K562 (cell line): Measurements from ENCODE around the gene STK11. TPM values are rescaled to one million over a fixed set of nuclear protein-coding genes. Genes with fewer than 3 reads are reported as not detected.

Experiments used
- ATF1 ChIP-seq, 2 experiments: fragments of 450-650 bp in 1 of 2; IDR thresholded peaks; 2 replicates each; pipeline ENCODE4 v1.6.1; 2016; ENCODE audit warnings: missing compliant biosample characterization in 1 of 2, missing genetic modification characterization in 1 of 2
- ATF7 ChIP-seq: fragments of 450-650 bp; IDR thresholded peaks from 2 replicates; pipeline ENCODE4 v1.7.1; 2014; ENCODE audit warnings: mild to moderate bottlenecking, moderate library complexity
- BHLHE40 ChIP-seq: IDR thresholded peaks from 2 replicates; pipeline ENCODE4 v1.6.1; 2011; ENCODE audit warnings: low read length, improper control_type of control experiment
- BRD9 ChIP-seq: fragments of 450-650 bp; IDR thresholded peaks from 2 replicates; pipeline ENCODE4 v1.6.1; 2018; ENCODE audit warnings: low read depth; ENCODE audit not compliant: partially characterized antibody
- CCNT2 ChIP-seq: IDR thresholded peaks from 2 replicates; pipeline ENCODE4 v1.6.1; 2011; ENCODE audit warnings: borderline replicate concordance, low read depth, mild to moderate bottlenecking, moderate library complexity, mixed read lengths, low read length; ENCODE audit not compliant: insufficient read length; ENCODE audit errors: extremely low read depth
- CREB1 ChIP-seq, 2 experiments: sonication (generic) in 1 of 2; formaldehyde crosslinking in 1 of 2; IDR thresholded peaks; 2 replicates each; pipeline versions ENCODE4 v1.6.1 to v1.8.0; 2012 to 2022; ENCODE audit warnings: inconsistent platforms in 1 of 2, mild to moderate bottlenecking in 1 of 2, missing genetic modification reagents in 1 of 2, moderate library complexity in 1 of 2
- CSDE1 ChIP-seq, 2 experiments: fragments of 450-650 bp; IDR thresholded peaks; 2 replicates each; pipeline ENCODE4 v1.6.1; 2016; ENCODE audit warnings: mild to moderate bottlenecking in 1 of 2
- CTBP1 ChIP-seq: fragments of 450-650 bp; IDR thresholded peaks from 2 replicates; pipeline ENCODE4 v1.6.1; 2016; ENCODE audit warnings: borderline replicate concordance
- DPF2 ChIP-seq: fragments of 450-650 bp; IDR thresholded peaks from 2 replicates; pipeline ENCODE4 v1.6.1; 2016
- FOSL1 ChIP-seq: fragments of 200-800 bp; sonication (Bioruptor generic); conservative IDR thresholded peaks from 2 replicates; pipeline ENCODE4 v1.6.1; 2016; ENCODE audit warnings: missing genetic modification characterization, missing compliant biosample characterization
- FOXJ2 ChIP-seq: fragments of 200-800 bp; sonication (Bioruptor generic); IDR thresholded peaks from 2 replicates; pipeline ENCODE4 v1.6.1; 2016; ENCODE audit warnings: missing genetic modification characterization, missing compliant biosample characterization
- KAT7 ChIP-seq: sonication (generic); formaldehyde crosslinking; IDR thresholded peaks from 2 replicates; pipeline ENCODE4 v1.8.0; 2022; ENCODE audit warnings: missing genetic modification reagents, mild to moderate bottlenecking, borderline replicate concordance
- KDM4B ChIP-seq, 2 experiments: fragments of 450-650 bp in 1 of 2; sonication (generic) in 1 of 2; IDR thresholded peaks; 2 replicates each; pipeline ENCODE4 v1.6.1; 2016 to 2017; ENCODE audit warnings: borderline replicate concordance in 2 of 2, antibody characterized with exemption in 1 of 2, low read depth in 1 of 2, mild to moderate bottlenecking in 1 of 2
- LCOR ChIP-seq: sonication (generic); formaldehyde crosslinking; IDR thresholded peaks from 2 replicates; pipeline ENCODE4 v1.8.0; 2022; ENCODE audit warnings: mild to moderate bottlenecking, missing genetic modification reagents
- MAZ ChIP-seq, 2 experiments: fragments of 450-650 bp in 1 of 2; sonication (generic) in 1 of 2; formaldehyde crosslinking; IDR thresholded peaks in 1 of 2; conservative IDR thresholded peaks in 1 of 2; 2 replicates each; pipeline versions ENCODE4 v1.4.0 to v1.5.0; 2020; ENCODE audit warnings: mild to moderate bottlenecking in 1 of 2, missing genetic modification reagents in 1 of 2
- NFIC ChIP-seq: fragments of 450-650 bp; IDR thresholded peaks from 2 replicates; pipeline ENCODE4 v1.6.1; 2017; ENCODE audit warnings: mild to moderate bottlenecking, inconsistent platforms
- NFYB ChIP-seq: IDR thresholded peaks from 2 replicates; pipeline ENCODE4 v1.6.1; 2011; ENCODE audit warnings: mild to moderate bottlenecking, moderate library complexity; ENCODE audit not compliant: insufficient read length; ENCODE audit errors: extremely low read depth
- PHF8 ChIP-seq: fragments of 200-600 bp; sonication (generic); IDR thresholded peaks from 2 replicates; pipeline ENCODE4 v1.6.1; 2012; ENCODE audit warnings: mixed run types, mild to moderate bottlenecking, inconsistent platforms, low read length, moderate library complexity, borderline replicate concordance
- RFX1 ChIP-seq: fragments of 450-650 bp; IDR thresholded peaks from 2 replicates; pipeline ENCODE4 v1.6.1; 2016; ENCODE audit warnings: mild to moderate bottlenecking, moderate library complexity
- ZC3H4 ChIP-seq: sonication (generic); formaldehyde crosslinking; IDR thresholded peaks from 2 replicates; pipeline ENCODE4 v1.9.0; 2021; ENCODE audit warnings: missing genetic modification reagents, borderline replicate concordance
- ZNF740 ChIP-seq, 3 experiments: fragments of 200-800 bp in 1 of 3; sonication (Bioruptor generic) in 1 of 3; sonication (generic) in 1 of 3; formaldehyde crosslinking in 1 of 3; IDR thresholded peaks; 2 replicates each; pipeline versions ENCODE4 v1.6.1 to v1.8.0; 2016 to 2022; ENCODE audit warnings: mild to moderate bottlenecking in 2 of 3, missing compliant biosample characterization in 2 of 3, missing genetic modification characterization in 2 of 3, missing genetic modification reagents in 1 of 3
- ZNF77 ChIP-seq: fragments of 250-450 bp; sonication (Bioruptor Pico); IDR thresholded peaks from 2 replicates; pipeline ENCODE4 v1.5.0; 2020
- polyA plus RNA-seq, 8 experiments: library from polyadenylated mRNA; depleted of rRNA in 4 of 8; stranded (reverse) in 5 of 8; unstranded in 3 of 8; fragments of >200 nt; fragmentation: Nextera tagmentation in 2 of 8; fragmentation: Illumina TruSeq in 1 of 8; extraction: Ambion mirVana in 2 of 8; extraction: Trizol in 1 of 8; gene quantifications; 2 replicates each; pipeline versions ENCODE4 v1.2.1 to v1.2.3, GENCODE V29; 2011 to 2014; ENCODE audit warnings: inconsistent platforms in 1 of 8, missing spikeins in 1 of 8
- total RNA-seq, 7 experiments: library from RNA; depleted of rRNA in 6 of 7; stranded (reverse); fragments of >200 nt in 6 of 7; fragmentation: Illumina TruSeq in 2 of 7; extraction: Trizol in 2 of 7; gene quantifications; 2 replicates each; pipeline versions ENCODE4 v1.2.1 to v1.2.3, GENCODE V29; 2011 to 2021; ENCODE audit warnings: low replicate concordance in 1 of 7
- TF ChIP-seq, protein P1 (sequence below): fragments of 450-650 bp; IDR thresholded peaks from 2 replicates; pipeline ENCODE4 v1.6.1; 2016
- TF ChIP-seq, protein P2 (sequence below): fragments of 250-450 bp; sonication (Bioruptor Pico); IDR thresholded peaks from 2 replicates; pipeline ENCODE4 v1.8.0; 2022; ENCODE audit warnings: inconsistent platforms

STK11 gene
- total and polyA plus RNA-seq, 9 of the 15 experiments (the other 6 are each of a cell fraction or from before 2014, with no cell fraction given) = 0.15 to 96.5 (median 31.7) TPM

- TF ChIP-seq, protein P1, sequence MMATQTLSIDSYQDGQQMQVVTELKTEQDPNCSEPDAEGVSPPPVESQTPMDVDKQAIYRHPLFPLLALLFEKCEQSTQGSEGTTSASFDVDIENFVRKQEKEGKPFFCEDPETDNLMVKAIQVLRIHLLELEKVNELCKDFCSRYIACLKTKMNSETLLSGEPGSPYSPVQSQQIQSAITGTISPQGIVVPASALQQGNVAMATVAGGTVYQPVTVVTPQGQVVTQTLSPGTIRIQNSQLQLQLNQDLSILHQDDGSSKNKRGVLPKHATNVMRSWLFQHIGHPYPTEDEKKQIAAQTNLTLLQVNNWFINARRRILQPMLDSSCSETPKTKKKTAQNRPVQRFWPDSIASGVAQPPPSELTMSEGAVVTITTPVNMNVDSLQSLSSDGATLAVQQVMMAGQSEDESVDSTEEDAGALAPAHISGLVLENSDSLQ = peak; percentile 99
- TF ChIP-seq CREB1 (IDR thresholded peaks at IDR 0.05) = peak; percentile 79
- TF ChIP-seq CREB1 (CRISPR knock-in tag; IDR thresholded peaks at IDR 0.05) = peak; percentile 82
- no peak for TF ChIP-seq ZNF740 (CRISPR knock-in tag; IDR thresholded peaks at IDR 0.05)
- TF ChIP-seq ZNF740 (tag; IDR thresholded peaks at IDR 0.05) = no peak
- TF ChIP-seq, protein P2, sequence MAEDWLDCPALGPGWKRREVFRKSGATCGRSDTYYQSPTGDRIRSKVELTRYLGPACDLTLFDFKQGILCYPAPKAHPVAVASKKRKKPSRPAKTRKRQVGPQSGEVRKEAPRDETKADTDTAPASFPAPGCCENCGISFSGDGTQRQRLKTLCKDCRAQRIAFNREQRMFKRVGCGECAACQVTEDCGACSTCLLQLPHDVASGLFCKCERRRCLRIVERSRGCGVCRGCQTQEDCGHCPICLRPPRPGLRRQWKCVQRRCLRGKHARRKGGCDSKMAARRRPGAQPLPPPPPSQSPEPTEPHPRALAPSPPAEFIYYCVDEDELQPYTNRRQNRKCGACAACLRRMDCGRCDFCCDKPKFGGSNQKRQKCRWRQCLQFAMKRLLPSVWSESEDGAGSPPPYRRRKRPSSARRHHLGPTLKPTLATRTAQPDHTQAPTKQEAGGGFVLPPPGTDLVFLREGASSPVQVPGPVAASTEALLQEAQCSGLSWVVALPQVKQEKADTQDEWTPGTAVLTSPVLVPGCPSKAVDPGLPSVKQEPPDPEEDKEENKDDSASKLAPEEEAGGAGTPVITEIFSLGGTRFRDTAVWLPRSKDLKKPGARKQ (CRISPR knock-in tag) = no peak
- peak; percentile 93 for TF ChIP-seq RFX1
- peak in 1 of 2 experiments; percentile 30; a peak in 1 of 4 replicates for TF ChIP-seq CSDE1 (IDR thresholded peaks at IDR 0.05)
- 0 out of 2 replicates have a peak, but pooled peaks have one; percentile 22 for TF ChIP-seq LCOR (CRISPR knock-in tag)
- peak; percentile 81 for TF ChIP-seq CCNT2
- peak; percentile 92 for TF ChIP-seq NFYB
- 0 out of 4 replicates have a peak, but pooled peaks of 1 of the 2 experiments have one; percentile 54 for TF ChIP-seq KDM4B (IDR thresholded peaks at IDR 0.05; ENCODE audit: borderline replicate concordance in 2 of 2, low read depth in 1 of 2)
- TF ChIP-seq ZC3H4 (CRISPR knock-in tag) = peak; percentile 83; the same call in 1 of the 2 replicates
- 0 out of 2 replicates have a peak, but pooled peaks have one; percentile 35 for TF ChIP-seq ATF1 (CRISPR knock-in tag; IDR thresholded peaks at IDR 0.05)
- peak; percentile 93 for TF ChIP-seq ATF1 (tag; IDR thresholded peaks at IDR 0.05)
- 0 out of 2 replicates have a peak, but pooled peaks have one; percentile 41 for TF ChIP-seq FOXJ2 (tag)
- peak; percentile 9; the same call in 1 of the 2 replicates for TF ChIP-seq DPF2
- peak; percentile 31; the same call in 1 of the 2 replicates for TF ChIP-seq CTBP1
- no peak for TF ChIP-seq BRD9
- TF ChIP-seq BHLHE40 = peak; percentile 74
- TF ChIP-seq ZNF77 (CRISPR knock-in tag) = no peak
- 0 out of 2 replicates have a peak, but pooled peaks have one; percentile 11 for TF ChIP-seq NFIC
- peak; percentile 51 to 83 for TF ChIP-seq MAZ (CRISPR knock-in tag; conservative IDR thresholded peaks at IDR 0.05 in 1 of 2, IDR thresholded peaks at IDR 0.05 in 1 of 2)
- peak; percentile 45; the same call in 1 of the 2 replicates for TF ChIP-seq PHF8
- TF ChIP-seq KAT7 = 0 out of 2 replicates have a peak, but pooled peaks have one; percentile 35
- peak; percentile 98 for TF ChIP-seq ATF7
- TF ChIP-seq FOSL1 = peak; percentile 55
Measured at GRCh38 chr19:1260749-1261537, 55.4 kb downstream of the STK11 start (continued).
